Coronary artery (tissue), 2 donors: ENCODE measurements around the gene ASRGL1.
A peak's percentile ranks its signal among the peaks of the same experiment; 100 is the strongest.

Source experiments
- DNase-seq: peaks from one replicate; pipeline ENCODE4 v3.0.0-alpha.2; 2017; ENCODE audit warnings: low spot score
- H3K27ac ChIP-seq, 2 donors: fragments of 200-600 bp; sonication (generic); one replicate each; pipeline ENCODE4 v1.5.1; 2016 to 2019
- H3K4me3 ChIP-seq: fragments of 200-600 bp; sonication (generic); 2 replicates; pipeline ENCODE4 v1.5.1; 2016; ENCODE audit warnings: mild to moderate bottlenecking, moderate library complexity
- TF ChIP-seq, protein P1 (sequence below): fragments of 200-600 bp; sonication (generic); IDR thresholded peaks from one replicate; pipeline ENCODE4 v1.5.1; 2019; ENCODE audit warnings: antibody characterized with exemption

Gene ASRGL1

DNA sequence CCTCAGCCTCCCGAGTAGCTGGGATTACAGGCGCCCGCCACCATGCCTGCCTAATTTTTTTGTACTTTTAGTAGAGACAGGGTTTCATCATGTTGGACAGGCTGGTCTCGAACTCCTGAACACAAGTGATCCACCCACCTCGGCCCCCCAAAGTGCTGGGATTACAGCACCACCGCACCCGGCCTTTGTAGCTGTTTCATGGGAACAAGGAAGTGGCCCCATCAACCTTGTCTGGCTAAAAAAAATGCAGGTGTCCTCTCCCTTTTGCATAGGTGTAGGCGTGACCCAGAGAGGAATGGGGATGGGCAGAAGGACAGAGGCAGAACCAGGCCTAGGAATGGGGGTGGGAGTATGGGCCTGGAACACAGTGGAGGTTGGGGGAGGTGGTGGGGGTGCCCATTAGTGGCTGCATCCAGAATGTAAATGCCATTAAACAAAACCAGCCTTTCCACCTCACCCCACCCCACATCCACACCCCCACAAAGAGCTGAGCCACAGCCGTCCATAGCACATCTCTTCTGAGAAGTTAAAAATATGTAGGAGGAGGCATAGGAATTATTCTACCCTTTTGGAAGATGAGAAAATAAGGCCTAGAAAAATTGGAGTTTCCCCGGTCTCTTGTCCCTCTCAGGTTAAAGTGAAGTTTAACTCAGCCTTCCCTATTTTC lies 58.8 kb downstream of the ASRGL1 start:
- DNase-seq, result no peak
- TF ChIP-seq, protein P1, sequence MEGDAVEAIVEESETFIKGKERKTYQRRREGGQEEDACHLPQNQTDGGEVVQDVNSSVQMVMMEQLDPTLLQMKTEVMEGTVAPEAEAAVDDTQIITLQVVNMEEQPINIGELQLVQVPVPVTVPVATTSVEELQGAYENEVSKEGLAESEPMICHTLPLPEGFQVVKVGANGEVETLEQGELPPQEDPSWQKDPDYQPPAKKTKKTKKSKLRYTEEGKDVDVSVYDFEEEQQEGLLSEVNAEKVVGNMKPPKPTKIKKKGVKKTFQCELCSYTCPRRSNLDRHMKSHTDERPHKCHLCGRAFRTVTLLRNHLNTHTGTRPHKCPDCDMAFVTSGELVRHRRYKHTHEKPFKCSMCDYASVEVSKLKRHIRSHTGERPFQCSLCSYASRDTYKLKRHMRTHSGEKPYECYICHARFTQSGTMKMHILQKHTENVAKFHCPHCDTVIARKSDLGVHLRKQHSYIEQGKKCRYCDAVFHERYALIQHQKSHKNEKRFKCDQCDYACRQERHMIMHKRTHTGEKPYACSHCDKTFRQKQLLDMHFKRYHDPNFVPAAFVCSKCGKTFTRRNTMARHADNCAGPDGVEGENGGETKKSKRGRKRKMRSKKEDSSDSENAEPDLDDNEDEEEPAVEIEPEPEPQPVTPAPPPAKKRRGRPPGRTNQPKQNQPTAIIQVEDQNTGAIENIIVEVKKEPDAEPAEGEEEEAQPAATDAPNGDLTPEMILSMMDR, result no peak
- Histone ChIP-seq H3K4me3 (no peak overlapping the region), H3K27ac (peak overlapping the region in 1 of 2 donors; percentile 67)

DNA sequence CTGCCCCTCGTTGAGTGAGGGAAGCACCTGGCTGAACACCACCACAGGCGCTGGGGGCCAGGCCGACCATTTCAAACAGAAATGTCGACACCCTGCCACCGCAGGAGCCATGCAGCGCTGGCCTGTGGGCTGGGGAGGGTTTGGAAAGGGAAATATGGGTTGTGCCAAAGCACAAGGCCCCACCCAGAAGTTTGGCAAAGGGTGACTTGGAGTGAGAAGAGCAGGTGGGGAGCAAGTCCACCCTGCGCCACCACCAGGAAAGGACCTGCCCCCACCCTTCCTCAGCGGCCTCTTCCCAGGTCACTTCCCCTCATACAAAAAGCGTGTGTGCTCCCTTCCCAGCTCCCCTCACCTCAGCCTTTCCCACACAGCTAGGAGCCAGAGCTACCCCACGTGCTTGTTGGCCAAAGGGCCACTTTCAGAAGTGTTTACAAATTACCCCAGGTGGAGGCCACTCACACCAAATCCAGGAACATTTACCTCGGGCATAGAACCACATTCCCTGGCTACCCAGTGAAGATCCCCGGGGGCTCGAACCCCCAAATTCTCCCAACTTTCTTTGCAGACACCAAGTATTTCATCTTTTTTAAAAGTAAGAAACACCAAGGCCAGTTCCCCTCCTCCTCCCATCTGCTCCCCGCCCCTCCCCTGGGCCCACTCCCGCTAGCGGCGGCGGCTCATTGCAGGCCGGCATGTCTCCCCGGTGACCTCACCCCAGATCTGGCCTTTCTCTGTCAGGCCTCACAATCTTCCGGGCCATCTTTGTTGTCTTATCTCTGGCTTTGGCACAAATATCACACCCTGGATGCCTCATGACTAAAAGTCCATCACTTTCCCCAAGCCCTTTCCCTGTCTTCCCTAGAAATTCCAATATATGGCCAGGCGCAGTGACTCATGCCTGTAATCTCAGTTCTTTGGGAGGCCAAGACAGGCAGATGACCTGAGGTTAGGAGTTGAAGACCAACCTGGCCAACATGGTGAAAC lies 61.1 kb downstream of the ASRGL1 start:
- TF ChIP-seq, protein P1, result no peak
- no peak for DNase-seq
- H3K4me3 ChIP-seq, result peak overlapping the region; percentile 48
- peak overlapping the region; percentile 73 to 96 for H3K27ac ChIP-seq

DNA sequence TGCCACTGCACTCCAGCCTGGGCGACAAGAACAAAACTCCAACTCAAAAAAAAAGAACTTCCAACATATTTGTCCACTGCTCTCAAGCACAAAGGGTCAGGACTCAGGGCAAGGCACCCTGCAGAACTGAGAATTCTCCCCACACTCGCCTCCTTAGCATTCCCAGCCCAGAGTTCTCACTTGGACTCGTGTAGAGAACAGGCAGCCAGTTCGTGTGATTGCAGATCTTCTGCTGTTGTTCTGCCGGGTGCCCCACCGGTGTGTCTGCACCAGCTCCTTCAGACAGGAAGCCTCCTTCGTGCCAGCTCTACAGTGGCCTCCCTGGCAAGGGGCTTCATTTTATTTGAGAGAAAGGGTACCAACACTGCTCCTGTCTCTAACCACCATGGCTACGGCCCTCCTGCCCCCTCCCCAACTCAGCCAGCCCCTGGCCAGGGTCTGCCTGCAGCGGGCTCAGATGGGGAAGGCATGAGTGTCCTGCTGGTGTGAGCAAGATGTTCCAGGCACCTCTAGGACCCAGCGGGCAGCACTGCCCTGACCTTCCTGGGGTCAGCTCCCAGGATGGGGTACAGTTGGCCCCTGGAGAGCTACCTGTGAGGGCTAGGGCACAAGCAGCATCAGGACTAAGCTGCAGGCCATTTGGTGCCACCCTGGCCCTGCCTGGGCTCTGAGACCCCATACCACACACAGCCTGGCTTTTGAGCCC lies 62.1 kb downstream of the ASRGL1 start:
- peak; percentile 78 for DNase-seq
- H3K4me3 ChIP-seq, result peak overlapping the region; percentile 48
- peak overlapping the region; percentile 73 to 96 for H3K27ac ChIP-seq
- TF ChIP-seq, protein P1, result no peak

DNA sequence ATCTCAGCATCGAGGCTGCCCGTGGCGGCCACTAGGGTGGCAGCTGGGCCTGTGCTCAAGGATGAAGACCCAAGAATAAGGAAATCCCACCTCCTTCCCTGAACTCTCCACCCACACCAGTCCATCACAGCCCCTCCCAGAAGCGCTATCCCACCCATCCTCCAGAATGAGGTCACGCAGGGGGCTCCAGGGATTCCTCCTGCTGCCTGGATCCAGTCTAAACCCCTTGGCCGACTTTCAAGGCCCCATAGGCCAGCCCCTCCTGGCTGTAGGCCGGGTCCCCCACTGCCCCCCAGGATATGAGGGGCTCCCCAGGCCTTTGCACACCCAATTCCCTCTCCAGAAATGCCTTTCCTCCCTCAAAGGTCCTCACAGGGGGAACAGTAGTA lies 62.6 kb downstream of the ASRGL1 start:
- TF ChIP-seq, protein P1, result no peak
- Histone ChIP-seq H3K27ac (peak overlapping the region; percentile 73 to 96), H3K4me3 (peak overlapping the region; percentile 52)
- no peak for DNase-seq

DNA sequence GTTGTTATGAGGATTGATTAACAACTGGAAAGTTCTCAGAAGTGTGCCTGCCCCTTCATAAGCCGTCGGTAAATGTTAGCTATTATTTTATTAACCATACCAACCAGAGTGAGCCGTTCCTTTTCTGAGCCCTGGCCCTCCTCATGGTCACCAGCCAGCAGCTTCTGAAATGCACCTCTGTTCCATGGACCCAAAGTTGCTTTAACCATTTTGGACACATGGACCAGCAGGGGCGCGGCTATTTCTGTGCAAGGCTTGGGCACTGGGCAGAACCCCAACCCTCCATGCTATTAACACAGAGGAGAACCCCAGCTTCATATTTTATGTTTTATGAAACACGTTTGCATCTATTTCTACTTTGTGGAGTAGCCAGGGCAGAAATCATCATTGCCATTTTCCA lies 63.0 kb downstream of the ASRGL1 start:
- H3K4me3 ChIP-seq, result peak overlapping the region; percentile 52
- peak overlapping the region; percentile 73 to 96 for H3K27ac ChIP-seq
- DNase-seq, result no peak
- TF ChIP-seq, protein P1, result no peak

DNA sequence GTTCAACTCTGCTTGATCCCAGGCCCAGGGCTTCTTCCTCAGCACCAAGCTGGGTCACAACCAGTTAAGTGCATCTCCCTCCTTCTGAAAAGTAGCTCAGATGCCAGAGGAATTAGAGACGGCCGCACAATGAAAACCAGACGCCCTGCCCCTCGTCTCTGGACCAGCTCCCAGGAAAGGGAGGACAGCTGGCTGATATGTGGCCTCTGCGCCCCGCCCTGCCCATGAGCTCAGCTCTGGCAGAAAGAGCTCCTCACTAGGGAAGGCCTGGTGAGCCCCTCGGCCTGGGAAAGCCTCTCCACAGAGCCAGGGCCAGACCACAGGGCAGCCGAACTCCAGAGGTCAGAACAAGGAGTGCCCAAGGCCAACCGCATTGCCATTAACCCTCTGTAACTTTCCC lies 63.5 kb downstream of the ASRGL1 start:
- Histone ChIP-seq H3K4me3 (peak overlapping the region; percentile 52), H3K27ac (peak overlapping the region; percentile 73 to 96)
- TF ChIP-seq, protein P1, result no peak
- DNase-seq, result peak; percentile 92
